HG02852 (cell line): ENCODE results near the gene TMBIM4.

Experiments used
- ATAC-seq: cut with Tn5 transposase; IDR thresholded peaks from one replicate; pipeline ENCODE4 v1.9.1; 2021; ENCODE audit warnings: mild to moderate bottlenecking, moderate library complexity; ENCODE audit not compliant: unreplicated experiment

TMBIM4 gene

DNA sequence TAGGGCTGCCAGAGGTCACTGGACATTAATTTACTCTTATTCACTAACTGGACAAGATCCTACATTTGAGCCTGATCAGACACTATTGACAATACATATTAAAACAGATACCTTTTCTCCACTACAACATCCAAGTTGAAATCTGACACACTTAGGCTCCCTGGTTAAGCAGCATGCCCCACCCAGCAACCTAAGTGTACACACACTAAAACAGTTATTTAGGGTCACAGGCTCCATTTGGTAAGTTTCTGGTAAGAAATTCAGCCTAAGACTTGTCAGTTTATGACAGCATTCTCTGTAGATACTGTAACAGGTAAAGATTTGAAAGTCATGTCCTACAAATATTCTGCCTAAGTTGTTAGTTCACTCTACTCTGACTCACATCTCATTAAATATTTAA lies 27.0 kb downstream of the TMBIM4 start:
- no peak for ATAC-seq

GRCh38 chr12:66141299-66141698 lies 28.5 kb downstream of the TMBIM4 start:
- no peak for ATAC-seq

DNA sequence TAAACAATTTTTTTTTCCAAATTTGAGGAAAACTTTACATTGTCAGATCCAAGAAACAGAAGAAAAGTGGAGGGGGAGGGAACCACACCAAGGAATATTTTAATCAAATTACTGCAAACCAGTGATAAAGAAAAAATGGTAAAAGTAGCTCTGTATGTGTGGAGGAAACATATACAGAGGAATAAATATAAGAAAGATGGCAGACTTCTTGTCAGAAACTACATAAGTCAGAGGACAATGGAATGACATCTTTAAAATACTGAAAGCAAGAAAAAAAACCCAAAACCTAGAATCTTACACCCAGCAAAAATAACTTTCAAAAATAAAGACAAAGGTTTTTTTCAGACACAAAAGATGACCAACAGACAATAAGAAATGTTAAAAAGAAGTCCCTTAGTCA lies 29.1 kb downstream of the TMBIM4 start:
- no peak for ATAC-seq

GRCh38 chr12:66139328-66139727 lies 30.5 kb downstream of the TMBIM4 start:
- ATAC-seq, result no peak

DNA sequence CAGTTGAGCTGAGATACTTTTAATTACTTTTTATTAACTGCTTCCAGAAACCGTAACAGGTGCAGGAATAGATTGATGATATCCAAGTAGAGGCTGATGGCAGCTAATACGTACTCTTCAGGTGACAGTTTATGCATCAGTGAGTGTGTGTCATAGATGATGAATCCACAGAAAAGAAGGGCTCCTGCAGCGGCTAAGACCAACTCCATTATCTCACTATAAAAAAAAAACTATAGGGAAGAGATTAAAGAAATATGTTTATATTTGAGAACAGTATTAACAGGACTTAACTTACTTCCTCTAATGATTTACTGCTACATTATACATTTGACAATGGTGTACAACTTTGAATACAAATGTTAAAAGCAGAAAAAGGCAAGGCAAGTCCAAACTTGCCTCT lies 31.9 kb downstream of the TMBIM4 start:
- no peak for ATAC-seq

- no peak for ATAC-seq
These were observed 37.4 kb downstream of the TMBIM4 start for GRCh38 chr12:66132408-66132807.

GRCh38 chr12:66131067-66131688 lies 38.6 kb downstream of the TMBIM4 start:
- ATAC-seq, result no peak

DNA sequence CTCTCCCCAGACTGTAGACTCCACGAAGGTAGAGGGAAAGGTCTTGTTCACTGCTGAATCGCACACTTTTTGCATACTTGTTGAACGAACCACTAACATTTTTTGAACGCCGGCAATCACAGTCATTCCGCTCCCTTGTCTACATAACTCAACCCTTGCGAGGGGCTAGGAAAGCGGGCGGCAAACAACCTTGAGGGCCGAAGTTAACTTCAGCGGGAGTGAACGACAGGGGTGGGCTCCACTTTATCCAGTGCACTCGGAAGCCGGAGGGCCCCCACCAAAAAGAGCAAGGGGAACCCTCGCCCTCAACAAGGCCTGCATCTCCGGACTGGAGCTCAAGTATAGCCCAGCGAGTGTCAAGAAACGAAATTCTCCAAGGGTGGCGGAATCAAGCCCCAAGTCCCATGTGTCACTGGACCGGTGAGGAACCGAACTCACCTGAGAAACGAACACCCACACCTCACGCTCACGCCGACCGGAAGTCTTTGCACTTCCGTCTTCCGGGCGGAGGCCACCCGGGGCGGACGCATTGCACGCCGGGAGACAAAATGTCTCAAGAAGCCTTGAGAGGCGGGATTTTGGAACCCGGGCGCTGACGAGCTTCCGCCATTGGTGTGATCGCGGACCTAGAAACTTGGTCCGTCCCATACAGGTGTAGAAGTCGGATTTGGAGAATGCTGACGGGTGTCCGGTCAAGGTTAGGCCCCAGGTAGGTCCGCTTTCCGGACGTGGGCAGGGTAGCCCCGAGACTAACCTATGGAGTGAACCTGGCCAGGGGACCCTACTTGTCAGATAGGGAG lies 39.3 kb downstream of the TMBIM4 start, which contains the start of gene LLPH:
Gene LLPH (minus strand): TSS at position 484 of the 800 bp plus-strand sequence. CDS start 1,644 bp downstream, outside the sequence.
- ATAC-seq, result peak; percentile 97

- ATAC-seq, result no peak
These were observed 39.9 kb downstream of the TMBIM4 start for GRCh38 chr12:66129934-66130266.

DNA sequence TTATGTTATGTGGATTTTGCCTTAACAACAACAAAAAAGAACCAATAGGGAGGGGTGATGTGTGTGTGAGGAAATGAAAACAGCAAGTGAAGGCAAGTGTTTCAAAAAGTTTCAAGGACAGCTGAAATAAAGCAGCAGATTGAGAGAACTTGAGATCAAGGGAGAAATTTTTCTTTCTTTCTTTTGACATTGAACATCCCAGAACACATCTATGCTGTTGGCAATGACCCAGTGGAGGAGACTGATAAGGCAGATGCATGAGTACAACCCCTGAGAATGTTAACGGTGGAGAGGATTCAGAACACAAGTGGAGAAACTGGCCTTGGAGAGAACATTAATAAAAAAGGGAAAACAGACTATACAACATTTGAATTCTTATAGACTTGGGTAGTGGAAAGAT lies 42.1 kb downstream of the TMBIM4 start:
- no peak for ATAC-seq

GRCh38 chr12:66120477-66120876 lies 49.3 kb downstream of the TMBIM4 start:
- ATAC-seq, result no peak

DNA sequence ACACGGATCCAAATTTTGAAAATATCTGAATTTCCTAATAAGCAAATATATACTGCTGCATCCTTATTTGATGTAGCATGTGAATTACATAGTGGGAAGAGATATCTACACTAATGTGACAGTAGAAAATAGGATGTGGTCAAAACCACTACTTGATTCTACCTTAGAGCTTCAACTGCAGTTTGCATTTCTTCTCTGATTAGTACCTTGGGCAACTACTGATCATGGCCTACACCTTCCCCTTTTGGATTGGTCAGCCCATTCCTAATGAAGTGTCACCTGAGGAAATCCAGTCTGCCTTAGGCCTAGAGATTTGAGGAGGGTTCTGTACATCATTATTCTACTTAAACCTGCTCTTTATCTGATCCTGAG lies 49.9 kb downstream of the TMBIM4 start:
- no peak for ATAC-seq

DNA sequence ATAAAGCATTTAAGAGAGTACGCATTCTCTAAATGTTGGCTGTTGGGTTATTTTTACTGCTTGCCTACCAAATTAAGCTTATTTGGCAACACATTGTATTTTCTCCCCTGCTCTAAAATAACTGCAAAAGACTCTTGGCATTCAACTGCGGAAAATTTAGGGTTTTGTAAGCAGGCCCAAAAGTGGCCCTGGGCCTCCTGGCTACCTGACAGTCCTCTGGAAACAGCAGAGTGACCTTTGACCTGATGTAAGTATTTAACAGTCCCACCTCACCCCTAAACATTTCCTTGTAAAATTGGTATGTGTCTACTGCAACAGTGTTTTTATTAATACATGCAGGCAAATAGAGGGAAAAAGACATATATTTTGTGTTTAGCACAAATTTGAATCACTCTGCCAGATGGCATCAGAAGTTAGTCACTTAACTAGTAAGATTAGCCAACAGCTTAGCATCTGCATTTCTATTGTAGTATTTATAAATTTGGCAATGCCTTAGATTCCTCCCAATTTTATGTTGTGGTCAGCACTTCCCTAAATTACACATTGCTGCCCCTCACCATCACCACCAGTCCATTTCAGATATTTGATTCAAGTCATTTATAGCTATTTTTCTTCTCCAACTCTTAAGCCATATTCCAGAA lies 50.4 kb downstream of the TMBIM4 start:
- ATAC-seq, result no peak

- no peak for ATAC-seq
These were observed 51.4 kb downstream of the TMBIM4 start for GRCh38 chr12:66118240-66118891.

- no peak for ATAC-seq
These were observed 52.6 kb downstream of the TMBIM4 start for GRCh38 chr12:66117242-66117641.

DNA sequence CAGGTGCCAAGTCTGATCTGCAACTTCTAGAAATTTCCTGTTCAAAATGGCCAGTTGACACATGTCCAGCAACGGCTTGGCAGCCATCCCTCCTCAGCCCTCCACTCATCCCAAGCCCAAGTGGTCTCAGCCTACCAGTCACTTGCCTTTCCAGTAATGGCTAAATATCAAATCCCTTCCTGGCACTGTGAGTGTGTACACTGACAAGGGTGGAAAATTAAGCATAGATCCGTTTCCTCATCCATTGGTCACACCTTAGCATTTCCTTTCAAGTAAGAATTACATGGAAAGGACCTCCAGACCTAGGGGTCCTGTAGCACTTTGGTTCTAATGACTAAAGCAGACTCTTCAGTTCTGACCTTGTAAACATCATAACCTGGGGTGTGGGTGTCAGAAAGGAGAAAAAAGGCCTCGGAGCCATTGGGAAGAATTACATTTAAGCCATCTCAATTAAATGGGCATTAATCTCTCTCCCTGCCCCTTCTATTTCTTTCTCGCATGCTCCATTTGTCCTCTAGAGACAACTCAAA lies 54.7 kb downstream of the TMBIM4 start:
- no peak for ATAC-seq

- ATAC-seq, result no peak
These were observed 56.3 kb downstream of the TMBIM4 start for GRCh38 chr12:66113471-66113870.

GRCh38 chr12:66111605-66112004 lies 58.2 kb downstream of the TMBIM4 start:
- no peak for ATAC-seq

GRCh38 chr12:66109056-66109455 lies 60.7 kb downstream of the TMBIM4 start:
- ATAC-seq, result no peak

GRCh38 chr12:66108386-66108785 lies 61.4 kb downstream of the TMBIM4 start:
- ATAC-seq, result no peak

DNA sequence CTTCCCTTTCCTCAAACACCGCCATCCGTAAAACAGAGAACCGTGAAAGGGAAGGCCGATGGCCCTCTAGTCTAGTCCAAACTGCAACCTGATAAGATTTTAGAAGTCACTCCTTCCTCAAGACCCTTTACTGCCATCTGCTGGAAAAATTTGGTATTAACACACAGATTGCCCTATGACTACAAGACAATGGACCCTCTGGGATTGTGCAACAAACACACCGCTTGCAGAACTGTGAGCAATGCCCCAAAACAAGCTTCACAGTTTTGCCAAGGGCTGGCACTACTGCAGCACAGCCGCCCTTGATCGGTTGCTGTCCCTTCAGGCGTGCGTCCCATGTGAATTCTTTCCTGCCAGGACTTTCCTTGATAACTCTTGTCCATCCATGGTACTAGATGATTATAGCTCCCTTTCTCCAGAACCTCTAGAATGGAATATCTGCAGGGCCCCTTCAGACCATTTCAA lies 62.3 kb downstream of the TMBIM4 start:
- ATAC-seq, result peak; percentile 87
